Measurements from ENCODE around the gene ITGB1BP1. TPM values are rescaled to one million over a fixed set of nuclear protein-coding genes. Genes with fewer than 3 reads are reported as not detected.

Gene ITGB1BP1
- total RNA-seq, 1 experiment from 2014 or later: 85.5 TPM

DNA sequence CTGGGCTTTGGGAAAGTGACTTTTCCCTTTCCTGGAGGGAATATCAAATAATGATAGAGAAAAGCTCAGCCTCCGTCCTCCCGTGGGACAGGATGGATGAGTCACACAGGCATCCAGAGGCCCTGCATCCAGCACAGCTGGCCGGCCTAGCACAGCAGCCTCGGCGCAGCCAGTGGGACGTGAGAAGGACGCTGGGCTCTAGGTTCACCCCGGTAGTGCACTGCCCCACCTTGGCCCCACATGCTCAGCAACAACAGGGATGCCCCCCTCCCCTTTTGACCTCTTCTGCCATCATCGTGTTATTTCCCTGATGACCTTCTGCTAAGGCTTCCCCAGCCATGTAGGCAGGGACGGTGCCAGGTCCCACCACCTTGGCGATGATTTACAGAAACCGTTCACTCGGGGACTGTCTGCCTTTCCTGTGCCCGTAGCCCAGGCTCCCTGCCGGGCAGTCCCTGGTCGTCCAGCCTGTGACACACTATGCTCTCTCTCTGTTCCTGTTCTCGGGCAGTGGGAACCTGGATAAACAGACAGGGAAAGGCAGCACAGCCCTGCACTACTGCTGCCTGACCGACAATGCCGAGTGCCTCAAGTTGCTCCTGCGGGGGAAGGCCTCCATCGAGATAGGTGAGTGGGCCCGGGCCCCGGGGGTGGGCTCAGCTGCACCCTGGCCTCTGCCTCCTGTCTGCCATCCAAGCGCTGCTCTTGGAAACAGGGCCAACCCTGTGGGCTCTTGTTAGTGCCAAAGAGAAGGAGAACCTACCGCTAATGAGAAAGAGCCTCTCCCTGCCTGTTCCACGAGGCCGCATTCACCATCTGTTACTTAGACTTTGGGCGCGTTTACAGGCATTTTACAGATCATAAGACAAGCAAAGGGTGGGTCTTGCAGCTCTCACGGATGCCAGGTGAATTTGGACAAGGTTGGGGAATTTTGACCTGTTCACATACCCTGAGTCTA, 44.6 kb downstream of the ITGB1BP1 start:
- DNase-seq (ENCODE audit: low read depth): peak; percentile 93

DNA sequence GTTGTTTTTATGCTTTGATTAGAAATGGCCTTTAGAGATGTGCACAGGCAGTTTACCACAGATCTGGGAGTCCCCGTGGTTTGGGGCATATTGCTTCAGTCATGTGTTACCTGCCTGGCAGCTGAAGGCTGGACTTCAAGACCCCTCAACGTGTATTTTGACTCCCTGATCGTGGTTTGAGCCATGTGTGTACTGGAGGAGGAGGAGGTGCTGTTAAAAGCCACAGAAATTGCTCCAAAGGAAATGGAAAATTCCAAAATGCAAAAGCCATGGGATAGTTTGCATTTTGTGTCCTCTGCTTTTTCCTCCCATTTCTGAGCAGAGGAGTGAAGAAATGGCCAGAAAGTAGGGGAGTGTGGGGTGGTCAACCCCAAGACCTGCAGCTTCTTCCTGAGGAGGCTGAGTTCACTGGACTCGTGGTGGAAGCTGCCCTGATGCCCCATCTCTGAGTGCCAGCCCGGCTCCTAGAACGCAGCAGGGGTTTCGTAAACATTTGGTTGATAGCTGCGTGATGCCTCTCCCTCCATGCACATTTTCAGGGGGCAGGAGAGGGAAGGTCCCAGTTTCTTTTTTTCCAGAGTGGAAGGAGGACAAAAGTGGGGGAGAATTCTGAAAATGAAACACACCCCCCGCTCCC, 45.7 kb downstream of the ITGB1BP1 start:
- DNase-seq (ENCODE audit: low read depth): peak; percentile 58

DNA sequence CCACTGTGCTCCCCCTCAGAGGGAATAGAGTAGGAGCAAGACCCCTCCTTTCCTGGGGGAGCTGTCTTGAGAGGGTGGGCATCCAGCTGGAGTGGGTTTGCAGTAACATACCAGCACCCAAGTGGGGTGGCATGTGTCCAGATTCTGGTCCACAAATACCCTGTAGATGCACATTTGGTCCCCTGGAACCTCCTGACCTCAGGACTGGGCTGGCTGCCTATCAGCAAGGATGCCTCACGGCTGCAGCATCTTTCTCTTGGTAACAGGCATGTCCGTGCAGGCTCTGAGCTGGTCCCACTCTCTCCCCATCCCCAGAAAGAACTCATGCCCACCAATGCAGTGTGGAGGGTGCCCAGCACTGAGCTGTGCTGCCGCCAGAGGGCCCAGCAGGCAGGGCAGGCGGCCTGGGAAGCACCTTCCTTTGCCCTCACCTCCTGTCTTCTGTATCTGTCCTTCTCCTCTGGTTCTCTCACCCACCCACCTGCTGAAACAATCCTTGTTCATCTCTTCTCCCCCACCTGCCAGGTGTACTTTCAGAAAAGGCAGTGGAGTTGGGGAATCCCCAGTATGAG, 47.4 kb downstream of the ITGB1BP1 start:
- DNase-seq (ENCODE audit: low read depth): no peak

DNA sequence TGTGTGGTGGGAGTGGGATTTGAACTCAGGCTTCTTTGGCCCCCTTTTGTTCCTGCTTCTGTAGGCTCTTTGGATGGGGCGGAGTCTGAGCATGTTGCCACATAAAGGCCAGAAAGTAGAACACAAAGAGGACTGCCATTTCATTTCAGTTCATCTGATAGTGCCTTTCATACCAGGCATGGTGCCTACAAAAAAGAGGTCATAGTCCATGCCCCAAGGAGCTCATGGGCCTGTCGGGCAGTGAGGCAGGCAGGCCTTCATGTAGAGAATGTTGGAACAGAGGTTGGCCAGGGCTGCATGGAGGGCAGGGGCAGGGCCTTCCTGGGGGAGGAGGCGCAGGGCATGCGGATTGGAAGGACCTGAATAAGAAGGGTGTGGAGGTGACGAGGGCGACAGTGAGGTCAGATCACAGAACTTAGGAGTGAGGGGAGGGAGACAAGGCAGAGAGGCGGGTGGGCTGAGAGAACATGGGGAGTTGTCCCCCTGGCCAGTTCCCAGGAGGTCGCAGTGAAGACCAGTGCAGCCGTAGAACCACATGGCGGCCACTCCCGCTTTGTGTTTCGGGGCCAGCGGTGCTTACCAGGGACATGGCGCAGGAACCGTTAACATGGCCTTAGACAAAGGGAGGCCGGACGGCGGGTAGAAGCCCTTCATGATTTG, 49.1 kb downstream of the ITGB1BP1 start:
- DNase-seq (ENCODE audit: low read depth): no peak

DNA sequence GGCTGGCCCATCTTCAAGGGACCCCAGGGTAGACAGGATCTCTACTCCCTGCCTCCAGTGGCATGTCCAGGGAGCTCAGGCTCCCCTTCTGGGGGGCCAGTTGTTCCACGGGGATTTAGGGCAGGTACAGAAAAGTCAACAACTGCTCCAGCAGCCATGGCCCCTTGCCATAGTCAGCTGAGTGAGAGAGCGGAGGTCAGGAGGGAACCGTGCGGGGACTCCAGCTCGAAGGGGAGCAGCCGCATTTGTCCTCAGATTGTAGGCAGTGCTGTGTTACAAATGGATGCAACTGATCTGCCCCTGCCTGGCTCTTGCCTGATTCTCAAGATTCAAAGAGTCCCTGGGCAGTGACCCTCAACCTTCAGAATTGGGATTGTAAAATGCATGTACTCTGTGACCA, 49.9 kb downstream of the ITGB1BP1 start:
- no peak for DNase-seq (ENCODE audit: low read depth)

DNA sequence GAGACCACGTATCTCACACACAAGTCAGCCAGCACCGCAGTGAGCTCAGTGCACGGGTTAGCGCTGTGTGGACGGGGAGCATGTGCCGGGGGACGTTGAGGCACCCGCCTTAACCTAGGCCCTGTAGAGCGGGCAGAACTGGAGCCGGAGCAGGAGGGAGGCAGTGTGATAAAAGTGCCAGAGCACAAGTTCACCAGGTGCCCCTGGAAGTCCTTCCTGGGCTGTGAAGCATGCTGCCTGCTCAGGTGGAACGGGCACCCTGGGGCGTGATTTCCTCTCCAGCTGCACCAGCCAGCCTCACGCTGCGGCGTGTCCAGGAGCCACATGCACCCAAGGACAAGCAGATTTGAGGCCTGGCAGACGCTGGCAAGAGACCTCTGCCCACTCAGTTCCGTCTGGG, 50.3 kb downstream of the ITGB1BP1 start:
- DNase-seq (ENCODE audit: low read depth): no peak

DNA sequence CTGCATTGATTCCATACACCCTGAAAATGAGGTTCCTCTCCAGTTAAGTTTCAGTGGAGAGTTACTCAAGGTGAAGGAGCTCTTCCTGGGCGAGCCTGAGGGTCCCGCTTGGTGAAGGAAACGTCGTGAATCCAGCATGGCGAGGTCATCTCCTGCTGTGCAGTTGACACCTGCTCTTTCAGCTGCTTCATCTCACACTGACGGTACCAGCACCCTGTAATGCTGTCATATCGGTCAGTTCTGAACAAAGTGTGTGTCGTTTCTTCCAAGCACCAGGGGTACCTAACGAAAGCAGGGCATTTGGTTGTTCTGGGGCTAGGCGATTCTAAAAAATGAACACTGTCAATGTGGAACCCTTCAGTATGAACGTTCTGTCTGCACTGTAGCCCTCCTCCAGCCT, 52.6 kb downstream of the ITGB1BP1 start:
- DNase-seq (ENCODE audit: low read depth): no peak

DNA sequence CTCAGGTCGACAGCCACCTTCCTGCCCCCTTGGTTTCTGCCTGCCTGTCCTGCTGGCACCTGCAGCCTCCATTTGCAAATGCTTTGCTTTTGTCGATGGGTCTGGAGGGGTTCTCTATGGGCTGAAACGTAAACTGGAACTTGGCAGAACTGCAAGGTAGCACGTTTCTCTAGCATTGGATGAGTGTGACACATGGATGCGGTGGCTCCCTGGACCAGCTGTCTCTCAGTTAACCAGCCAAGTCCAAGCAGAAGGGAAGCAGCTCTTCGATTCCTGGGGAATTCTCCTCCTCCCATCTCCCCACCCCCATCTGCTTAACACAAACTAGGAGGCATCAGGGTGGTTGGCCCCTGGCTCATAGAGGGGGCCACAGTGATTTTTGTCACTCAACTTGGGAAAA, 57.3 kb downstream of the ITGB1BP1 start:
- DNase-seq (ENCODE audit: low read depth): no peak

DNA sequence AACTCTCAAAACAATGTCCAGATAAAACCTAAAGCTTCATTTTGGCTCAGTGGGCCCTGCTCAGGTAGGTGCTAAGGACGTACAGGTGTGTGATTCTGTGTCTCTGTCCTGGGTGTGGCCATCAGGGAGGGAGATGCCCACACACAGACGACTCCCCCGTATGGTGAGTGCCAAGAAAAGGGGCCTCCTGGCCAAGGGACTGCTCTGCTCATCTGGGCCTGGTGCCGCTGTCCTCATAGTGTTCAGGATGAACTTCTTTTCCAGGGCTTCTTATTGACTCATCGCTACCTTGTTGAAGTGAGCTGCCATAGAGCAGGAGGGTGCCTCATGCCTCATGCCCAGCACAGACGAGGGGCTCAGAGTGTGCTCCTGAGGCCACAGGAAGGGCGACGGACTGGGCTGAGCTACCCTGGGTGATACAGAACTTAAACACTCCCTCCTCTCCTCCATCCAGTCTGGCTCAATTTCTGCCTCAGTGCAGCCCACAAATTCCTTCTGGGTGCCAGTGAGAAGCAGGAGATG, 57.8 kb downstream of the ITGB1BP1 start:
- no peak for DNase-seq (ENCODE audit: low read depth)

DNA sequence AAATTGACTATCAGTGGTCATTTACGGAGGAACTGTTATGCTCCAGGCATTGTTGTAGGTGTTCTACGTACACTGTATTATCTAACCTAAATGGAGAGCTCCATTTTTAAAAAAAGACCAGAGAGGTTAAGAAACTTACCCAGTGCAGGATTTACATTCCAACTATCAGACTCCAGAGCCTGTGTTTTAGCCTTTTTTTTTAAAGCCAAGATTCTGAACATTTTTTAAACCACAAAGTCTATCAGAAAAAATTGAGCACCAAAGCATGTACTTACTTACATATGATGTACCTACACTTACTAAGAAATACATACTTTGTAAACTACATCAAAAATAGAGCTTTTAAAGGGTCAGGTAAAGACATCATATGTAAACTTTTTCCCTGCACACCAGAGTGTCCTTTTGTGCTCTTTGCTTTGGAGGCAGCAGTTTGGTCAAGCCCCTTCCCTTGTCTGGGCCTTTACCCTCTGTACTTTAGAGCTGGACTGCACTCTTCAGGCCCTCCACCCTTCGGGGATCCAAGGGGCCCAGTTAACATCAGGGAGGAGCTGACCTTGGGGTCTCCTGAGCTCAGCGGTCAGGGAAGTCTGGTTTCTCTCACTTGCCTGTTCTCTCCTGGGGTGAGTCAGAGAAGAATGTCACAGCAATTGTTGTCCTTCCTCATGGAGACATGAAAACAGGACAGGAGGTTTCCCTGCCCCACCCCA, 58.4 kb downstream of the ITGB1BP1 start:
- no peak for DNase-seq (ENCODE audit: low read depth)

DNA sequence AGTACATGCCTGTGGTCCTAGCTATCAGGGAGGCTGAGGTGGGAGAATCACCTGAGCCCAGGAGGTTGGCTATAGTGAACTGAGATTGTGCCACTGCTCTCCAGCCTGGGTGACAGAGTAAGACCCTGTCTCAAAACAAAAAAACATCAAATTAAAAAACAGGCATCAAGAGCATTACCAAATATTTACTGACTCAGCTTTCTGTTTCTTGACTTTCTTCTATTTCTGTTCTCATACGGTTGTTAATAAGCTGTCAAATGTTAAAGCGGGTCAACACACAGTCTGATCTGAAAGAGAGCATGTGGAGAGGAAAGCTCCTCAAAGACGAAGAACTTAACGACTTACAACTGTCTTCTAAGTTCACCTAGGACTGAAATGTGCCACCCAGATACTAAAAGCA, 59.0 kb downstream of the ITGB1BP1 start:
- DNase-seq (ENCODE audit: low read depth): no peak

DNA sequence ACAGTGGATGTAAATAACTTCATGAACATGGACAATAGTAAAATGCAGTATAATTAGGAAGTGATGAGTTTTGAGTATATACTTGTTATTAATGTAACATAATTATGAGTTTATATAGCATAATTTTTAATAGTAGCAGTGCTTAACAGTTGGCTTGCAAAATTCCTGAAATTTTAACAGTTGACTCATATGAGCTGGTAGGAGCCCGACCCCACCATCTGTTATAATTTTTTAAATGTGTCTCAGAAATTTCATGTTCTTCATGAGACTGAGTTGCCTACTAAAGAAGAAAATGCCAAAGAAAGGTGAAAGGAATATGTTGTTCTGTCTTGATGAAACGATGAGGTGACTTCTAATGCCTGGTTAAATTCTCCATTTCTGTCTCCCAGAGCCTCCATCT, 62.6 kb downstream of the ITGB1BP1 start:
- no peak for DNase-seq (ENCODE audit: low read depth)

DNA sequence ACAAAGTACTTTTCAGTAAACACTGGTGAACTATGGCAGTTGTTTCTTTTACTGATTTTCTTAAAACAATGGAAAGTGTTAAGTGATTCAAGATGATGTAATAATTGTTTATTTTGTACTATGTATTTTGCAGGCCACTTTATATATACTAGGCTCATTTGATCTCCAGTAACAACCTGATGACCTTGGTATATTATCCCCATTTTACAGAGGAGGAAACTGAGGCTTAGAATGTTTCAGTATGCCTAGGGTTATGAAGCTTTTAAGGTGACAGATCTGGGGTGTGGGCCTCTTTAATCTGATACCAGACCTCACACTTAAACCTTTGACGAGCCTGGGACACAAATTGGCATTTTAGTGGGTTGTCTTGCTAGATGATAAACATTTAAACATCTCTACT, 63.2 kb downstream of the ITGB1BP1 start:
- DNase-seq (ENCODE audit: low read depth): no peak

DNA sequence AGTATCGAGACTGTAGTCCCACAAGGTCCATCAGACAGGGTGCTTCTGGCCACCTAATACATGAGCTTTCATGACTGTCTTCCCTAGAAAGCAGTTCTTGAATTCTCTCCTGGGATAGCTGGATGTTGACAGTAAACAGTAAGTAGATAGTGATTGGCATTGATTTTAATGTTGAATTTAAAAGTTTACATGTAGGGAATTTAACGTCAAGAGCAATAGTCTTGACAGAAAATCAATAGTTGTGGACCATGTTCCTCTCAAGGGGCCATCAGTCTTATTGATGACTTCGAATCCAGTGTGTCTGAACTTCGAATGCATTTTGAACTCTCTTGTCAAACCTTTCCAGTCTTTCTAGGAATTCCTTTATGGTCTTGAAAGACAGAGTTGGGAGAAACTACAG, 63.9 kb downstream of the ITGB1BP1 start:
- DNase-seq (ENCODE audit: low read depth): no peak

DNA sequence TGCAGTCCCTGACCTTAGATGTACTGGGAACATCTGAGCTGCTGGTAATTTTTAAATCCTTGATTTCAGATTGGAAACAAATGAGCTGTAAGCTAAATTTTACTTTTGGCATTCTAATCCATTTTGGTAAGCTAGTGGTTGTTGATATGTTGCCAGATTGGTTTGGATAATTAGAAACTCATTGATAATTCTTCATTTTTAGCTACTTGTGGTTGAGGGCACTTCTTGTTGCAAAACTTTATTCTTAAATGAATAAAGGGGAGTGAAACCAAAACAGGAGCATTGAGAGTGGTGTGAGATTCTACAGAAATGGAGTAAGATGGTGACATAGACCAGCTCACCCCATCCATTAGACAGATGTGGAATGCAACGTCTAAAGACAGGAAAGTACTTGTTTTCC, 64.5 kb downstream of the ITGB1BP1 start:
- DNase-seq (ENCODE audit: low read depth): no peak

DNA sequence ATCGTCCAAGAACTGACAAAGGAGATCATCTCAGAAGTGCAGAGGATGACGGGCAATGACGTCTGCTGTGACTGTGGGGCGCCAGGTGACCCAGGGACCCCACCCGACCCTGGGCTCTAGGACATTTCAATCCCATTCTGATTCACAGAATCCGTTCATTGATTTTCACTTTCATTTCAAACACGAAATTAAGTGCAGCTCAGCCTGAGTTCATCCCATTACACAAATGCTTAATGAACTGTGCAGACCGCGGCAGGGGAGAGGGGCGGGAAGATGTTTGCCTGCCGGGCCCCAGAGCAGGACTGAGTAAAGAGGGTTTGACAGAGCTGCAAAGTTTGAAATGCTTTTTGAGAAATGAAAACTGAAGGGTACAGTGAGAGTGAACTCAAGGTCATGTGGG, 67.1 kb downstream of the ITGB1BP1 start:
- no peak for DNase-seq (ENCODE audit: low read depth)

DNA sequence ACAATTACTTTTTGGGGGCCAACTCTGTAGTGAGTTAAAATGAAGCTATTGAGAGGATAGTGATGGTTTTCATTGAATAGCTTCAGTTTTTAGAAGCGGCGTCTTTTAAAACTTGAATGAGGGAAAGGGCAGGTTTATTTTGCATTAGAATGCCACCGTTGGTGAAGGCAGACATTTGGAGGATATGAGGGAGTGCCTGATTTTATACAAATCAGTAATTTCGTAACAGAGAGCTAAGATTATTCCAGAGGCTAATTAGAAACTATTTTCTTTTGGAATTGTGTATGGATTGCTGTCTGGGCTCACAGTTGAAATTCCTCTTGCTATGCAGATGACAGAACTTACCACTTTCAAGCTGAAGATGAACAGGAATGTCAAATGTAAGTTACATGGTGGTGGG, 67.6 kb downstream of the ITGB1BP1 start:
- no peak for DNase-seq (ENCODE audit: low read depth)

DNA sequence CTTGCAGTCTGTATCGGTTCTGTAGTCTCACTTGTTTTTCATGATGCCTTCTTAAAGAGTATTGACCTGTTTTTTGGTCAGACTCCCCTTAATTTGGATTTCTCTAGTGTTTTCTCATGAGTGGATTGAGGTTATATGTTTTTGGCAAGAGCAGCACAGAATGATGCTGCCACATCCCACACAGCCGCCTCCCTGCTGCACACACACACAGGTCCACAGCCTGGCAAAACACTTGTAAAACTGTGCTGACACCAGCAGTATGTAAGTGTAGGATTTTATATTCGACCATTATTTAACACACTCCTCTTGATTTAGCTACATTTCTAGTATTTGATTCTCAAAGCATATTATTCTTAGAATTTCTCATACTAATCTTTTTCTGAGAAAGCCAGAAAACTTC, 68.1 kb downstream of the ITGB1BP1 start:
- no peak for DNase-seq (ENCODE audit: low read depth)

DNA sequence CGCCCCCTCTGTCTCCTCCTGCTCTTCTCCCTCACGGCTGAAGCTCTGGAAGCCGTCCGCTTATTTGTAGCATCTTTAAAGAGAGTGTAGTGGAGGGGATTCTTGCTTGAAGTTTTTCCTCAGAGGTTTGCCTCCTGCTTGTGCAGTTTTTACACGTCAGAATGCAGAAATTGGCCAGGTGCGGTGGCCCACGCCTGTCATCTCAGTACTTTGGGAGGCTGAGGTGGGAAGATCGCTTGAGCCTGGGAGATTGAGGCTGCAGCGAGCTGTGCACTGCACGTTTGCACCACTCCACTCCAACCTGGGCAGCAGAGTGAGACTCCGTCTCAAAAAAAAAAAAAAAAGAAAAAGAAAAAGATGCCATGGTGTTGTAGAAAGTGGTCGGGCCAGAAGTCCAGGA, 69.0 kb downstream of the ITGB1BP1 start:
- DNase-seq (ENCODE audit: low read depth): no peak
